Measurements from ENCODE around the gene CPEB3. TPM values are rescaled to one million over a fixed set of nuclear protein-coding genes. Genes with fewer than 3 reads are reported as not detected.
A peak's percentile ranks its signal among the peaks of the same experiment; 100 is the strongest.

Gene CPEB3
- total RNA-seq, 1 donor from 2014 or later = 2.8 TPM

DNA sequence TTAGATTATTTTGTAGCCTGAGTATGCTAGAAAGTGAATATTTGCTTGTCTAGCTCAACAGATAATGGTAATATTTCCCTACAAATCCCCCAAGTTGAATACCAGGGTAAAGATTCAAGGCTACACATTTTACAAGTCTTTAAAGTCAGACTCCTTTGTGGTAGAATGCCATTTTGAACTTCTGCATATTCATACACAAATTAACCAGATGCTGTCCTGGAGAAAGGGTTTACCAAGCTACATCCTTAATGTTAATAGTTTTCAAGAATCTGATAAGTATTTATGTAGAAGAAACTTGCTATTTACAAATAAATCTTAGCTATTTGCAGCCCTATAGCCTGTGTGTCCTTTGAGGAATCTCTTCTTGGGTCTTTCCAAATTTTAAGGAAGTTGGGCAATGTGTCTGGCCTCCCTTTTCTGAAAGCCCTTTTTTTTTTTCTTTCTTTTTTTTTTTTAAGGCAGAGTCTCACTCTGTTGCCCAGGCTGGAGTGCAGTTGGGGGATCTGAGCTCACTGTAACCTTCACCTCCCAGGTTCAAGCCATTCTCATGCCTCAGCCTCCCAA is 82.6 kb downstream of the CPEB3 start:
- H3K36me3 ChIP-seq = no peaks in the 10 kb centered on the region
- H3K4me1 ChIP-seq = peaks cover 0 to 3% of the 10 kb centered on the region in 2 donors
- H3K9me3 ChIP-seq = no peaks in the 10 kb centered on the region
- H3K27ac ChIP-seq = peak overlapping the region; percentile 54 to 68
- no peaks in the 10 kb centered on the region for H3K27me3 ChIP-seq
- intact Hi-C loops (cut with DNase I) = no loop called here
- H3K4me3 ChIP-seq = no peak overlapping the region
- no peak for DNase-seq (ENCODE audit: low spot score in 2 of 2)
- TF ChIP-seq, protein P1, sequence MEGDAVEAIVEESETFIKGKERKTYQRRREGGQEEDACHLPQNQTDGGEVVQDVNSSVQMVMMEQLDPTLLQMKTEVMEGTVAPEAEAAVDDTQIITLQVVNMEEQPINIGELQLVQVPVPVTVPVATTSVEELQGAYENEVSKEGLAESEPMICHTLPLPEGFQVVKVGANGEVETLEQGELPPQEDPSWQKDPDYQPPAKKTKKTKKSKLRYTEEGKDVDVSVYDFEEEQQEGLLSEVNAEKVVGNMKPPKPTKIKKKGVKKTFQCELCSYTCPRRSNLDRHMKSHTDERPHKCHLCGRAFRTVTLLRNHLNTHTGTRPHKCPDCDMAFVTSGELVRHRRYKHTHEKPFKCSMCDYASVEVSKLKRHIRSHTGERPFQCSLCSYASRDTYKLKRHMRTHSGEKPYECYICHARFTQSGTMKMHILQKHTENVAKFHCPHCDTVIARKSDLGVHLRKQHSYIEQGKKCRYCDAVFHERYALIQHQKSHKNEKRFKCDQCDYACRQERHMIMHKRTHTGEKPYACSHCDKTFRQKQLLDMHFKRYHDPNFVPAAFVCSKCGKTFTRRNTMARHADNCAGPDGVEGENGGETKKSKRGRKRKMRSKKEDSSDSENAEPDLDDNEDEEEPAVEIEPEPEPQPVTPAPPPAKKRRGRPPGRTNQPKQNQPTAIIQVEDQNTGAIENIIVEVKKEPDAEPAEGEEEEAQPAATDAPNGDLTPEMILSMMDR (IDR thresholded peaks at IDR 0.05) = no peak

DNA sequence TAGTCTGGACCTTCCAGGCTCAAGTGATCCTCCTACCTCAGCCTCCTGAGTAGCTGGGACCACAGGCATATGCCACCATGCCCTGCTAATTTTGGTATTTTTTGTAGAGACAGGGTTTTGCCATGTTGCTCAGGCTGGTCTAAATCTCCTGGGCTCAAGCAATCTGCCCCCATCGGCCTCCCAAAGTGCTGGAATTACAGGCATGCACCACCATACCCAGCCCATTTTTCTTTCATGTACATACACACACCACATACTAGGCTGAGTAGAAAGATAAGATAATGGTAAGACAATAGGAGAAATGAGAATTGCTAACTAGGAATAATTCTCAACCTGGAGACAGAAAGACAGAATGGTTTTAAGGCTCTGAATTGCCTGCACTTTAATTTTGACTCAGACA is 83.8 kb downstream of the CPEB3 start:
- intact Hi-C loops (cut with DNase I) = no loop called here
- H3K4me3 ChIP-seq = no peak overlapping the region
- H3K4me1 ChIP-seq = peaks cover 0 to 3% of the 10 kb centered on the region in 2 donors
- no peak for DNase-seq (ENCODE audit: low spot score in 2 of 2)
- TF ChIP-seq, protein P1 (IDR thresholded peaks at IDR 0.05) = no peak
- no peak overlapping the region for H3K27ac ChIP-seq
- H3K36me3 ChIP-seq = no peaks in the 10 kb centered on the region
- no peaks in the 10 kb centered on the region for H3K9me3 ChIP-seq
- H3K27me3 ChIP-seq = no peaks in the 10 kb centered on the region

DNA sequence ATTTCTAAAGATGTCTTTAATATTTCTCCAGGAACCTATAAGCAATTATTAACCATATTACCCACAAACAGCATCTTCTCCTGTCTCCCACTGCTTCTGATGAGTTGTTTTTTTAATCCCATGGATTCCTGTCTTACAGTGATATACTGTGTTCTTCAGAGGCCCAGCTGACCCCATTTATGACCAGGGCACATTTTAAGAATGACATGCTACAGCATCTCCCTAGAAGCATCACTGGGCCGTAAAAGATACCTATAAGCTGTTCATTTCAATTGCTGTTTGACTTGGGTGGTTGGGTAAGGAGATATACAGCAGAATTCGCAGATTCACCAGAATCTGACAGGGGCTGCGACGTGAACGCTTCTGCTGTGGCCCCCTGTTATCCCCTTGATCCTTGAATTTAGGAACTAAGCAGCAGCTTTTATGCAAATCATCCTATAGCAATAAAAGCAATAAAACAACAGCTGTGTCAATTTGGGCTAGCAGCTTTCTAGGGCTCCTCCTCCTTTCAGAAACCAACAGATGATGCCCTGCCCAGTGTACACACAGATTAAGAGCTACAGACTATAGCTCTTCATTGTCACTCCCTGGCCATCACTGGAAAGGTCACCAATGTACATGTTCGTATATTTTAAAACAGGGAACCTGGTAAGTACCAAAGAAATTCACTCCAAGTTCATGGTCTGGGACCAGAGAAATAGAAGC is 86.8 kb downstream of the CPEB3 start:
- Histone ChIP-seq H3K4me1 (peaks cover 0 to 1% of the 10 kb centered on the region in 2 donors), H3K36me3 (no peaks in the 10 kb centered on the region), H3K4me3 (no peak overlapping the region), H3K9me3 (no peaks in the 10 kb centered on the region), H3K27ac (no peak overlapping the region), H3K27me3 (no peaks in the 10 kb centered on the region)
- TF ChIP-seq, protein P1 (IDR thresholded peaks at IDR 0.05) = no peak
- intact Hi-C loops (cut with DNase I) = no loop called here
- no peak for DNase-seq (ENCODE audit: low spot score in 2 of 2)

DNA sequence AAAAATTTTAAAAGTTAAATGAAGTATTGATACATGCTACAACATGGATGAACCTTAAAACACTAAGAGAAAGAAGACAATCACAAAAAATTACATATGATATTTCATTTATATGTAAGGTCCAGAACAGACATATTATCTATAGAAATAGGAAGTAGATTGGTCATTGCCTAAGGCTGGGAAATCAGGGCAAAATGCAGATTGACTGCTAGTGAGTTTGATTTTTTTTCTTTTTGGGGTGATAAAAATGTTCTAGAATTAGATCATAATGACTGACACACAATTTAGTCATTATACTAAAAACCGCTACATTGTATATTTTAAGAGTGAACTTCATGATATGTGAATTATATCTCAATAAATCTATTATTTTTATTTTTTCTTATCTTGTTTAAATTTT is 88.3 kb downstream of the CPEB3 start:
- H3K36me3 ChIP-seq = no peaks in the 10 kb centered on the region
- TF ChIP-seq, protein P1 (IDR thresholded peaks at IDR 0.05) = no peak
- no peaks in the 10 kb centered on the region for H3K4me1 ChIP-seq
- intact Hi-C loops (cut with DNase I) = no loop called here
- H3K9me3 ChIP-seq = no peaks in the 10 kb centered on the region
- no peak overlapping the region for H3K4me3 ChIP-seq
- no peak overlapping the region for H3K27ac ChIP-seq
- DNase-seq (ENCODE audit: low spot score in 2 of 2) = no peak
- H3K27me3 ChIP-seq = no peaks in the 10 kb centered on the region

DNA sequence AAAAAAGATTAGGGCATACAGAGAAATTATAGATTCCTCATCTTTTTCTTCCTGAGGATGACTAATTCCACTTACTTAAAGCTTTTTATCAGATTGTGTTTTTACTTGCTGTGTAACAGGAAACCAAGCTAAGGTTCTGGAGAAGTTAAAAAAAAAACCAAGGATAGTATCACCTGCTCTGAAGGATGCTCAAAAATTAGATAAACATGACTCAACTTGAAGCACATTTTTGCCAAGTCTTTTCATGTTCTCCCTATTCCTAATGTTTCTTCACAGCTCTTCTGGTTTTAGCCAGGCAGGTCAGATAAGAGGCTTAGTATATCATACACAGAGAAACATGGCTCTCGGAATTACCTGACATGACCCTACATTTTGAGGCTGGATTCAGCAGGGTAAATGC is 90.3 kb downstream of the CPEB3 start:
- no peaks in the 10 kb centered on the region for H3K4me1 ChIP-seq
- H3K4me3 ChIP-seq = no peak overlapping the region
- no peaks in the 10 kb centered on the region for H3K9me3 ChIP-seq
- intact Hi-C loops (cut with DNase I) = no loop called here
- no peak for DNase-seq (ENCODE audit: low spot score in 2 of 2)
- TF ChIP-seq, protein P1 (IDR thresholded peaks at IDR 0.05) = no peak
- no peaks in the 10 kb centered on the region for H3K27me3 ChIP-seq
- H3K27ac ChIP-seq = no peak overlapping the region
- no peaks in the 10 kb centered on the region for H3K36me3 ChIP-seq
